Measurements from ENCODE around the gene PPIL1.

GRCh38 chr6:36888115-36888643, 13.6 kb upstream of the PPIL1 start:
- TF ChIP-seq POLR2A (IDR thresholded peaks at IDR 0.05), result no peak
- no peak for TF ChIP-seq POLR2AphosphoS5 (IDR thresholded peaks at IDR 0.05)
- no peak for TF ChIP-seq CTCF (IDR thresholded peaks at IDR 0.05)
